Stimulated activated CD8-positive, alpha-beta memory T cell treated with anti-CD3 and anti-CD28 coated beads, Interleukin-4, amount 100 ng/mL, for 48 hours (primary cell): Measurements from ENCODE around the gene C2orf68.
A peak's percentile ranks its signal among the peaks of the same experiment; 100 is the strongest.
"Not testable (repeated sequence)": the region's sequence is repeated elsewhere in the genome, so short reads cannot be mapped to it uniquely, and the experiment has no call there.

Experiments used
- DNase-seq: peaks from one replicate; pipeline ENCODE4 v3.0.0-alpha.2; 2020

The C2orf68 gene

GRCh38 chr2:85598594-85599340 is 13.1 kb downstream of the C2orf68 start:
- DNase-seq, result no peak

- no peak for DNase-seq
These were observed 14.6 kb downstream of the C2orf68 start for GRCh38 chr2:85597241-85597640.

- DNase-seq, result no peak
These were observed 15.3 kb downstream of the C2orf68 start for GRCh38 chr2:85596486-85597143.

GRCh38 chr2:85596026-85596333 is 15.9 kb downstream of the C2orf68 start:
- DNase-seq, result peak; percentile 51

GRCh38 chr2:85595301-85596025 is 16.4 kb downstream of the C2orf68 start, which contains the start of gene RNF181:
TSS of gene RNF181 (plus strand) at chr2:85595745. CDS start at chr2:85595764, 19 bp downstream.
- DNase-seq, result peak; percentile 90

GRCh38 chr2:85594715-85595300 is 17.1 kb downstream of the C2orf68 start:
- no peak for DNase-seq

- no peak for DNase-seq
These were observed 18.8 kb downstream of the C2orf68 start for GRCh38 chr2:85593023-85593422.

- not testable (repeated sequence) for DNase-seq
These were observed 19.6 kb downstream of the C2orf68 start for GRCh38 chr2:85592299-85592698.

- no peak for DNase-seq
These were observed 20.3 kb downstream of the C2orf68 start for GRCh38 chr2:85591563-85591962.

GRCh38 chr2:85590950-85591349 is 20.9 kb downstream of the C2orf68 start:
- DNase-seq, result no peak

- DNase-seq, result no peak
These were observed 21.7 kb downstream of the C2orf68 start for GRCh38 chr2:85589982-85590791.

GRCh38 chr2:85589181-85589580 is 22.7 kb downstream of the C2orf68 start:
- DNase-seq, result no peak

- no peak for DNase-seq
These were observed 23.2 kb downstream of the C2orf68 start for GRCh38 chr2:85588645-85589044.

- DNase-seq, result no peak
These were observed 23.6 kb downstream of the C2orf68 start for GRCh38 chr2:85588236-85588635.

- no peak for DNase-seq
These were observed 26.1 kb downstream of the C2orf68 start for GRCh38 chr2:85585781-85586105.

- peak; percentile 44 for DNase-seq
These were observed 26.7 kb downstream of the C2orf68 start for GRCh38 chr2:85584857-85585780.

GRCh38 chr2:85584354-85584856 is 27.5 kb downstream of the C2orf68 start, which contains the start of gene VAMP5:
TSS of gene VAMP5 (plus strand) at chr2:85584431. CDS start at chr2:85584491, 60 bp downstream.
- DNase-seq, result peak; percentile 34

- peak; percentile 58 for DNase-seq
These were observed 28.1 kb downstream of the C2orf68 start for GRCh38 chr2:85583667-85584353.

GRCh38 chr2:85582492-85582891 is 29.4 kb downstream of the C2orf68 start:
- no peak for DNase-seq

GRCh38 chr2:85580206-85580605 is 31.7 kb downstream of the C2orf68 start:
- DNase-seq, result no peak
